Measurements from ENCODE around the gene ARAP2. TPM values are rescaled to one million over a fixed set of nuclear protein-coding genes. Genes with fewer than 3 reads are reported as not detected.

The ARAP2 gene
- total and polyA plus RNA-seq, 2 donors (not counting 3 experiments of a cell fraction or from before 2014, with no cell fraction given) = not detected

DNA sequence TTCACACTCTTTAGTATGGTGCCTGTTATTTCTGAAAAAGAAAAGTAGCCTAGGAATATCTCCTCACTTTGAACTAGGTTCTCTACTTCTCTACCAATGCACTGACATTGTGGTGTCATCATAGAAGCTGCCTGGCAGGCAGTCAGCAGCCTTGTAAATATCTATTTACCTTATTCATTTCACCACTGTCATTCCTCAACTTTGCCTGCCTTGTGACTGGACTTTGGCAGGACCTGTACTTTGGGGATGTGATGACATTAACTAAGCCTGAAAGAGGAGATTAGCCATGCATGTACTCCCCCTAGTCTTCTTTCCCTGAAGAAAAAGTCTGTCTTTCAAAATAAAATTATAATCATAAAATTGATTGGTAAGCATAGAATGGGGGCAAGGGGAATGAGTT lies 207.2 kb downstream of the ARAP2 start:
- dilution Hi-C loops (cut with MboI; ENCODE audit: extremely low pct_ligation_motif_present, low sequenced_read_pairs) (no loop called here), intact Hi-C loops (cut with micrococcal nuclease) (no loop called here)
- FAIRE-seq (no peak), DNase-seq (ENCODE audit: low read depth, low spot score) (no peak)
- BruUV-seq (replicated peaks) = no TSS peak
- H3K9me3 ChIP-seq (replicated peaks; ENCODE audit: control insufficient read depth, insufficient read depth, low read length) = peaks cover 1% of the 10 kb centered on the region
- H3K4me2 ChIP-seq (ENCODE audit: insufficient read depth, low read length) = no peak overlapping the region
- ChIA-PET CTCF (no interaction called here), POLR2A (no interaction called here)
- H3K27me3 ChIP-seq (ENCODE audit: control insufficient read depth in 2 of 2, insufficient read depth in 2 of 2, low read length in 2 of 2) = no peaks in the 10 kb centered on the region
- no peaks in the 10 kb centered on the region for H3K4me1 ChIP-seq (ENCODE audit: control insufficient read depth, extremely low read depth, insufficient read depth, low read length)
- no peak overlapping the region for H3K27ac ChIP-seq (ENCODE audit: insufficient read depth, low read depth, low read length)
- no peak overlapping the region for H3K9ac ChIP-seq (replicated peaks; ENCODE audit: extremely low read depth, insufficient read depth, low read length)
- no peaks in the 10 kb centered on the region for H3K9me1 ChIP-seq (replicated peaks; ENCODE audit: control insufficient read depth, extremely low read depth, insufficient read depth, low read length)
- TF ChIP-seq POLR2AphosphoS5 (IDR thresholded peaks at IDR 0.05; ENCODE audit: insufficient read depth, low read depth, low read length) (no peak), JUN (IDR thresholded peaks at IDR 0.05; ENCODE audit: borderline replicate concordance, insufficient read depth, insufficient read length, low read depth) (no peak), POLR2A (IDR thresholded peaks at IDR 0.05; ENCODE audit: low read depth, low read length) (no peak), MYC (IDR thresholded peaks at IDR 0.05; ENCODE audit: low read depth, low read length) (no peak), FOS (IDR thresholded peaks at IDR 0.05; ENCODE audit: borderline replicate concordance, insufficient read depth, low read length) (no peak), GATA2 (IDR thresholded peaks at IDR 0.05; ENCODE audit: insufficient read depth, insufficient read length, low read depth, low read length) (no peak), EZH2 (IDR thresholded peaks at IDR 0.05; ENCODE audit: borderline replicate concordance, low read depth, low read length, severe bottlenecking) (no peak)
- TF ChIP-seq, protein P1, sequence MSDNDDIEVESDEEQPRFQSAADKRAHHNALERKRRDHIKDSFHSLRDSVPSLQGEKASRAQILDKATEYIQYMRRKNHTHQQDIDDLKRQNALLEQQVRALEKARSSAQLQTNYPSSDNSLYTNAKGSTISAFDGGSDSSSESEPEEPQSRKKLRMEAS (IDR thresholded peaks at IDR 0.05; ENCODE audit: insufficient read depth, insufficient read length) = no peak
- TF ChIP-seq, protein P2, sequence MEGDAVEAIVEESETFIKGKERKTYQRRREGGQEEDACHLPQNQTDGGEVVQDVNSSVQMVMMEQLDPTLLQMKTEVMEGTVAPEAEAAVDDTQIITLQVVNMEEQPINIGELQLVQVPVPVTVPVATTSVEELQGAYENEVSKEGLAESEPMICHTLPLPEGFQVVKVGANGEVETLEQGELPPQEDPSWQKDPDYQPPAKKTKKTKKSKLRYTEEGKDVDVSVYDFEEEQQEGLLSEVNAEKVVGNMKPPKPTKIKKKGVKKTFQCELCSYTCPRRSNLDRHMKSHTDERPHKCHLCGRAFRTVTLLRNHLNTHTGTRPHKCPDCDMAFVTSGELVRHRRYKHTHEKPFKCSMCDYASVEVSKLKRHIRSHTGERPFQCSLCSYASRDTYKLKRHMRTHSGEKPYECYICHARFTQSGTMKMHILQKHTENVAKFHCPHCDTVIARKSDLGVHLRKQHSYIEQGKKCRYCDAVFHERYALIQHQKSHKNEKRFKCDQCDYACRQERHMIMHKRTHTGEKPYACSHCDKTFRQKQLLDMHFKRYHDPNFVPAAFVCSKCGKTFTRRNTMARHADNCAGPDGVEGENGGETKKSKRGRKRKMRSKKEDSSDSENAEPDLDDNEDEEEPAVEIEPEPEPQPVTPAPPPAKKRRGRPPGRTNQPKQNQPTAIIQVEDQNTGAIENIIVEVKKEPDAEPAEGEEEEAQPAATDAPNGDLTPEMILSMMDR (IDR thresholded peaks at IDR 0.05; ENCODE audit: extremely low read depth in 1 of 2, insufficient read depth in 1 of 2, low read depth in 1 of 2, low read length in 2 of 2) = no peak
- no peak overlapping the region for H2AFZ ChIP-seq (ENCODE audit: low read depth, low read length)
- no peak overlapping the region for H3K4me3 ChIP-seq (replicated peaks in 1 of 3; ENCODE audit: insufficient read depth in 1 of 3, low read depth in 1 of 3, low read length in 3 of 3)
- no peaks in the 10 kb centered on the region for H3K79me2 ChIP-seq (ENCODE audit: control insufficient read depth, insufficient read depth, low read length)
- no peaks in the 10 kb centered on the region for H4K20me1 ChIP-seq (replicated peaks; ENCODE audit: control insufficient read depth, extremely low read depth, insufficient read depth, low read length)
- H3K36me3 ChIP-seq (ENCODE audit: control insufficient read depth in 2 of 2, extremely low read depth in 1 of 2, insufficient read depth in 2 of 2, low read length in 2 of 2) = no peaks in the 10 kb centered on the region

Measured in endothelial cell of umbilical vein (primary cell).